K562 (cell line): ENCODE measurements around the gene MPI. TPM values are rescaled to one million over a fixed set of nuclear protein-coding genes. Genes with fewer than 3 reads are reported as not detected.

ENCODE experiments used
- ATAC-seq: fragments of 200-7000 bp; cut with Tn5 transposase; 3 replicates; pipeline ENCODE4 v1.9.1; 2020; ENCODE audit warnings: moderate library complexity
- BruUV-seq: library from RNA; stranded (reverse); fragments of 400-500 nt; replicated peaks from 2 replicates; lab custom pipeline; 2021; lab: Mats Ljungman, UMichigan
- CTCF ChIA-PET: fragments of 300-600 bp; formaldehyde crosslinking; extraction: SDS; loops from one replicate; lab custom pipeline; 2021; ENCODE audit warnings: low intra/inter-chr PET ratio; lab: Yijun Ruan, JAX
- POLR2A ChIA-PET: fragments of 300-600, 350-650 bp; sonication (Branson Sonifier 250); formaldehyde crosslinking; extraction: SDS; loops from one replicate; lab custom pipeline; 2021; ENCODE audit warnings: antibody characterized with exemption, inconsistent platforms; lab: Yijun Ruan, JAX
- DNase-seq, 4 experiments: peaks; one replicate each; pipeline versions ENCODE4 v3.0.0 to v3.0.0-alpha.2; 2011 to 2018; ENCODE audit warnings: low spot score in 3 of 4, mixed read lengths in 3 of 4; ENCODE audit errors: extremely low read depth in 1 of 4
- FAIRE-seq: peaks from 2 replicates; lab custom pipeline; 2011; peaks lifted over from hg19 to GRCh38; lab: Jason Lieb, UNC
- H2AFZ ChIP-seq: 2 replicates; pipeline ENCODE4 v1.6.0; 2011; ENCODE audit warnings: low read depth, low read length, control low read depth, inconsistent platforms
- H3K27ac ChIP-seq: fragments of 200-600 bp; 3 replicates; pipeline ENCODE4 v1.8.0; 2011; ENCODE audit warnings: low read depth, mild to moderate bottlenecking, control low read depth, inconsistent platforms, low read length, moderate library complexity, mixed read lengths; ENCODE audit errors: extremely low read depth
- H3K27me3 ChIP-seq, 2 experiments: fragments of 300-600 bp in 1 of 2; 2 replicates in 1 of 2; 3 replicates in 1 of 2; pipeline versions ENCODE4 v1.6.0 to v1.8.0; 2011; ENCODE audit warnings: inconsistent platforms in 2 of 2, low read length in 2 of 2, mild to moderate bottlenecking in 1 of 2, mixed read lengths in 1 of 2, moderate library complexity in 1 of 2; ENCODE audit not compliant: control insufficient read depth in 2 of 2, insufficient read depth in 2 of 2
- H3K36me3 ChIP-seq: fragments of 300-600 bp; 3 replicates; pipeline ENCODE4 v1.8.0; 2011; ENCODE audit warnings: mild to moderate bottlenecking, low read length, inconsistent platforms; ENCODE audit not compliant: control insufficient read depth, insufficient read depth
- H3K4me1 ChIP-seq, 2 experiments: fragments of 200-600 bp in 1 of 2; replicated peaks in 1 of 2; 2 replicates in 1 of 2; 3 replicates in 1 of 2; pipeline versions ENCODE4 v1.5.1 to v1.8.0; 2011; ENCODE audit warnings: inconsistent platforms in 2 of 2, low read length in 2 of 2, mild to moderate bottlenecking in 1 of 2, mixed read lengths in 1 of 2, moderate library complexity in 1 of 2; ENCODE audit not compliant: control insufficient read depth in 2 of 2, insufficient read depth in 2 of 2
- H3K4me2 ChIP-seq: 2 replicates; pipeline ENCODE4 v1.6.1; 2011; ENCODE audit warnings: low read length, control low read depth, inconsistent platforms, mixed read lengths; ENCODE audit not compliant: insufficient read depth
- H3K4me3 ChIP-seq: fragments of 200-600 bp; sonication (generic), shearing (Covaris generic); 2 replicates; pipeline ENCODE4 v1.5.1; 2016; ENCODE audit warnings: control low read depth, inconsistent platforms
- H3K79me2 ChIP-seq: fragments of 200-600 bp; 3 replicates; pipeline ENCODE4 v1.8.0; 2011; ENCODE audit warnings: low read length, inconsistent platforms; ENCODE audit not compliant: control insufficient read depth, insufficient read depth
- H3K9ac ChIP-seq, 2 experiments: 2 replicates each; pipeline versions ENCODE4 v1.6.0 to v1.6.1; 2011; ENCODE audit warnings: low read depth in 2 of 2, low read length in 2 of 2, control low read depth in 1 of 2, inconsistent platforms in 1 of 2, mild to moderate bottlenecking in 1 of 2, mixed read lengths in 1 of 2; ENCODE audit not compliant: insufficient read depth in 1 of 2
- H3K9me1 ChIP-seq: one replicate; pipeline ENCODE4 v1.6.0; 2011; ENCODE audit warnings: inconsistent platforms, mild to moderate bottlenecking, low read length, moderate library complexity; ENCODE audit not compliant: control insufficient read depth, insufficient read depth
- H3K9me3 ChIP-seq: replicated peaks from 2 replicates; pipeline ENCODE4 v1.5.1; 2011; ENCODE audit warnings: low read depth, low read length, inconsistent platforms; ENCODE audit not compliant: control insufficient read depth, insufficient read depth
- H4K20me1 ChIP-seq: replicated peaks from 2 replicates; pipeline ENCODE4 v1.6.1; 2011; ENCODE audit warnings: low read length, inconsistent platforms, mixed read lengths; ENCODE audit not compliant: control insufficient read depth, insufficient read depth
- ARID2 ChIP-seq: fragments of 450-650 bp; IDR thresholded peaks from 2 replicates; pipeline ENCODE4 v1.6.1; 2017; ENCODE audit warnings: antibody characterized with exemption, mild to moderate bottlenecking
- ILK ChIP-seq: fragments of 450-650 bp; IDR thresholded peaks from 2 replicates; pipeline ENCODE4 v1.6.1; 2016; ENCODE audit warnings: missing genetic modification characterization, low read depth, mild to moderate bottlenecking, missing compliant biosample characterization, moderate library complexity, borderline replicate concordance
- LEF1 ChIP-seq: fragments of 450-650 bp; IDR thresholded peaks from 2 replicates; pipeline ENCODE4 v1.6.1; 2016; ENCODE audit warnings: mild to moderate bottlenecking
- MTF1 ChIP-seq: fragments of 250-450 bp; sonication (Bioruptor Pico); IDR thresholded peaks from 2 replicates; pipeline ENCODE4 v1.9.0; 2021; ENCODE audit warnings: moderate library complexity, mild to moderate bottlenecking, inconsistent platforms, borderline replicate concordance
- RFX1 ChIP-seq: fragments of 450-650 bp; IDR thresholded peaks from 2 replicates; pipeline ENCODE4 v1.6.1; 2016; ENCODE audit warnings: mild to moderate bottlenecking, moderate library complexity
- SMARCE1 ChIP-seq: fragments of 450-650 bp; IDR thresholded peaks from 2 replicates; pipeline ENCODE4 v1.7.1; 2016; ENCODE audit warnings: mild to moderate bottlenecking
- SRSF7 ChIP-seq: fragments of 200-400 bp; formaldehyde crosslinking; optimal IDR thresholded peaks from 2 replicates; pipeline ENCODE3; 2017; ENCODE audit warnings: mild to moderate bottlenecking, low read depth, low read length
- ZBTB11 ChIP-seq, 3 experiments: fragments of 200-800 bp in 1 of 3; fragments of 250-450 bp in 1 of 3; fragments of 450-650 bp in 1 of 3; sonication (Bioruptor Pico) in 1 of 3; sonication (Bioruptor generic) in 1 of 3; formaldehyde crosslinking in 1 of 3; IDR thresholded peaks; 2 replicates each; pipeline versions ENCODE4 v1.6.1 to v1.8.0; 2016 to 2022; ENCODE audit warnings: mild to moderate bottlenecking in 2 of 3, missing genetic modification characterization in 2 of 3, missing compliant biosample characterization in 1 of 3, moderate library complexity in 1 of 3
- ZBTB43 ChIP-seq: sonication (generic); formaldehyde crosslinking; IDR thresholded peaks from 2 replicates; pipeline ENCODE4 v1.8.0; 2023; ENCODE audit warnings: mild to moderate bottlenecking, missing genetic modification reagents
- ZNF121 ChIP-seq: sonication (generic); formaldehyde crosslinking; conservative IDR thresholded peaks from 2 replicates; pipeline ENCODE4 v1.8.0; 2022; ENCODE audit warnings: missing genetic modification reagents
- ZNF449 ChIP-seq: fragments of 250-450 bp; sonication (Bioruptor Pico); IDR thresholded peaks from 2 replicates; pipeline ENCODE4 v1.8.0; 2022; ENCODE audit warnings: moderate library complexity, mild to moderate bottlenecking, inconsistent platforms
- WGBS: fragments of 100-300 bp; shearing (Covaris generic); methylation state at CpG from one replicate; pipeline ENCODE4 v1.1.6; 2016; ENCODE audit warnings: low coverage, mixed read lengths; ENCODE audit not compliant: insufficient coverage; ENCODE audit errors: missing lambda C conversion rate; 5-methylcytosine and 5-hydroxymethylcytosine counted together
- in situ Hi-C: fragments of 300-500 bp; cut with MboI; formaldehyde crosslinking; loops from 4 replicates; pipeline ENCODE4 v1.15.0; 2018; ENCODE audit warnings: inconsistent platforms, mixed read lengths
- intact Hi-C: fragments of 100-400 bp; cut with micrococcal nuclease; formaldehyde crosslinking; loops from 2 replicates; pipeline ENCODE4 v1.14.2; 2022
- polyA plus RNA-seq, 8 experiments: library from polyadenylated mRNA; depleted of rRNA in 4 of 8; stranded (reverse) in 5 of 8; unstranded in 3 of 8; fragments of >200 nt; fragmentation: Nextera tagmentation in 2 of 8; fragmentation: Illumina TruSeq in 1 of 8; extraction: Ambion mirVana in 2 of 8; extraction: Trizol in 1 of 8; gene quantifications; 2 replicates each; pipeline versions ENCODE4 v1.2.1 to v1.2.3, GENCODE V29; 2011 to 2014; ENCODE audit warnings: inconsistent platforms in 1 of 8, missing spikeins in 1 of 8
- total RNA-seq, 7 experiments: library from RNA; depleted of rRNA in 6 of 7; stranded (reverse); fragments of >200 nt in 6 of 7; fragmentation: Illumina TruSeq in 2 of 7; extraction: Trizol in 2 of 7; gene quantifications; 2 replicates each; pipeline versions ENCODE4 v1.2.1 to v1.2.3, GENCODE V29; 2011 to 2021; ENCODE audit warnings: low replicate concordance in 1 of 7

MPI gene
- total and polyA plus RNA-seq, 9 of the 15 experiments (the other 6 are each of a cell fraction or from before 2014, with no cell fraction given): 30.7 to 105 (median 40.5) TPM

- 38% methylated on average over 8 of the region's 8 CpGs for WGBS
- intact Hi-C loops: loop anchor here (2.0 to 5.0 kb wide), 2 partner anchors 43 to 80 kb away; no protein-coding TSS in a partner anchor
- in situ Hi-C loops: no loop called here
- no peak for TF ChIP-seq ZNF121
- no peak for TF ChIP-seq ZBTB43 (CRISPR knock-in tag)
- TF ChIP-seq ILK: no peak
- no peak for TF ChIP-seq SRSF7
- TF ChIP-seq ZNF449 (CRISPR knock-in tag): no peak
- TF ChIP-seq MTF1: no peak
- TF ChIP-seq ARID2: no peak
- 0 out of 2 replicates have a peak, but pooled peaks have one; percentile 22 for TF ChIP-seq SMARCE1
- no peak for TF ChIP-seq ZBTB11 (CRISPR knock-in tag; IDR thresholded peaks at IDR 0.05)
- TF ChIP-seq RFX1: no peak
- no peak for TF ChIP-seq LEF1
Measured at GRCh38 chr15:74907163-74907870, 17.5 kb downstream of the MPI start.

More at GRCh38 chr15:74907163-74907870, 17.5 kb downstream of the MPI start:
- H3K4me3 ChIP-seq: peak overlapping the region; percentile 95
- peak overlapping the region; percentile 94 for H3K4me2 ChIP-seq
- DNase-seq: peak in 2 of 4 experiments; percentile 30 to 50
- peak; percentile 48 for ATAC-seq
- peak overlapping the region; percentile 87 to 92 for H3K9ac ChIP-seq
- peak overlapping the region; percentile 89 for H3K27ac ChIP-seq
- no peaks in the 10 kb centered on the region for H3K9me3 ChIP-seq
- TSS peak; percentile 90 for BruUV-seq
- ChIA-PET POLR2A (interaction anchor here (0.7 to 3.8 kb wide), 16 partner anchors 10 to 718 kb away, joined by 3 to 29 read pairs (median 4); partner anchors contain the start of genes COX5A, MPI, SNUPN and ULK3), CTCF (no interaction called here)
- H4K20me1 ChIP-seq: no peaks in the 10 kb centered on the region
- H2AFZ ChIP-seq: peak overlapping the region; percentile 98
- H3K79me2 ChIP-seq: peaks cover 23% of the 10 kb centered on the region
- H3K9me1 ChIP-seq: no peaks in the 10 kb centered on the region
- peaks cover 11 to 14% of the 10 kb centered on the region in 2 experiments; a peak in 4 of 5 replicates for H3K4me1 ChIP-seq
- no peaks in the 10 kb centered on the region for H3K27me3 ChIP-seq
- peaks cover 37% of the 10 kb centered on the region for H3K36me3 ChIP-seq
- FAIRE-seq: peak; percentile 74
